Neuron (in vitro differentiated cells): ENCODE results near the gene ANKRD40CL.
"Not testable (repeated sequence)": the region's sequence is repeated elsewhere in the genome, so short reads cannot be mapped to it uniquely, and the experiment has no call there.

Source experiments
- H2AFZ ChIP-seq: one replicate; pipeline ENCODE4 v1.6.1; 2013; ENCODE audit warnings: low read depth, mild to moderate bottlenecking, inconsistent platforms, low read length, moderate library complexity
- H3K27me3 ChIP-seq: one replicate; pipeline ENCODE4 v1.6.1; 2013; ENCODE audit warnings: low read length; ENCODE audit not compliant: insufficient read depth
- H3K36me3 ChIP-seq: one replicate; pipeline ENCODE4 v1.6.1; 2013; ENCODE audit warnings: low read length; ENCODE audit not compliant: insufficient read depth
- H3K4me1 ChIP-seq: one replicate; pipeline ENCODE4 v1.6.1; 2013; ENCODE audit warnings: low read length; ENCODE audit not compliant: insufficient read depth
- H3K4me3 ChIP-seq: 2 replicates; pipeline ENCODE4 v1.5.1; 2013; ENCODE audit warnings: mild to moderate bottlenecking, low read length, moderate library complexity
- H3K9me3 ChIP-seq: one replicate; pipeline ENCODE4 v1.6.1; 2013; ENCODE audit warnings: low read length

Gene ANKRD40CL

GRCh38 chr17:50731575-50732460 lies 35.5 kb downstream of the ANKRD40CL start:
- Histone ChIP-seq H3K9me3 (no peaks in the 10 kb centered on the region), H3K4me1 (no peaks in the 10 kb centered on the region), H2AFZ (no peak overlapping the region), H3K36me3 (peaks cover 10% of the 10 kb centered on the region), H3K4me3 (no peak overlapping the region), H3K27me3 (no peaks in the 10 kb centered on the region)

GRCh38 chr17:50728881-50729765 lies 38.2 kb downstream of the ANKRD40CL start:
- Histone ChIP-seq H3K9me3 (no peaks in the 10 kb centered on the region), H3K36me3 (no peaks in the 10 kb centered on the region), H3K4me1 (no peaks in the 10 kb centered on the region), H3K4me3 (no peak overlapping the region), H2AFZ (no peak overlapping the region), H3K27me3 (no peaks in the 10 kb centered on the region)

DNA sequence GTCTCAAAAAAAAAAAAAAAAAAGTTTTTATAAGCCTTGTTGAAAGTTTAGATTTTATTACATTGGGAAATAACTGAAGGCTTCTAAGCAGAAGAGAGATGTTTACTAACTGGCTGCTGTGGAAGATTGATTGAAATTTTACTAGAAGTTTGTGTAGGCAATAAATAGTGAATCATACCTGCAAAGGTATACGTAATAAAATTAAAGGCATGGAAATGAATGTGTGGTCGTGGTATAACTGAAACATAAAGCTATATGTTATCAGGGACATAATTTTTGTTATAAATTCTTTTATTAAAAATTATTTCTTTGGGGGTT lies 39.2 kb downstream of the ANKRD40CL start:
- H3K4me1 ChIP-seq, result no peaks in the 10 kb centered on the region
- H3K36me3 ChIP-seq, result no peaks in the 10 kb centered on the region
- H3K9me3 ChIP-seq, result no peaks in the 10 kb centered on the region
- no peak overlapping the region for H2AFZ ChIP-seq
- no peak overlapping the region for H3K4me3 ChIP-seq
- no peaks in the 10 kb centered on the region for H3K27me3 ChIP-seq

DNA sequence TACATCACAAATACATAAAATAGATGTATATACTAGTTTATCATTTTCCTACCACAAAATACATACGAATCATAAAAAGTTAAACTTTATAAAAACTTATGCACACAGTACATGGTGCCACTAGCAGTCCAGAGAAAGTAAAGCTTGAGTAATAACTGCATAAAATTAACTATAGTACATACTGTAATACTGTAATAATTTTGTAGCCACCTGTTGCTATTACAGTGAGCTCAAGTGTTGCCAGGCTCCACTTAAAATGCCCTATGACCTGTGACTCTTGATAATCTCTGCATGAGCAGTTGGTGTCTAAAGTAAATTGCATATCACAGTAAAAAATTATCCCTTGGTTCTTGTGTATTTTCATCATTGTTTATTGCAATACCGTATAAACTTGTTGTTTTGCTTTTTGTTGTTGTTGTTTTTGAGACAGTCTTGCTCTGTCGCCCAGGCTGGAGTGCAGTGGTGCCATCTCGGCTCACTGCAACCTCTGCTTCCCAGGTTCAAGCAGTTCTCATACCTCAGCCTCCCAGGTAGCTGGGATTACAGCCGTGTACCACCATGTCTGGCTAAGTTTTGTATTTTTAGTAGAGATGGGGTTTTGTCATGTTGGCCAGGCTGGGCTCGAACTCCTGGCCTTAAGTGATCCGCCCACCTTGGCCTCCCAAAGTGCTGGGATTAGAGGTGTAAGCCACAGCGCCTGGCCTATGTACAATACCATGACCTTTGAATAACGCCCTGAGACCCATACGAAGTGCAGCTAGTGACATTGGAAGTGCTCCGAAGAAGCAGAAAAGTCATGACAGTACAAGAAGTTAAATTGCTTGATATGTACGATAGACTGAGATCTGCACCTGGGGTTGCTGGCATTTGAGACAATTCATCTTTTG lies 41.3 kb downstream of the ANKRD40CL start:
- no peaks in the 10 kb centered on the region for H3K36me3 ChIP-seq
- no peaks in the 10 kb centered on the region for H3K9me3 ChIP-seq
- peaks cover 8% of the 10 kb centered on the region for H3K4me1 ChIP-seq
- no peak overlapping the region for H2AFZ ChIP-seq
- no peak overlapping the region for H3K4me3 ChIP-seq
- H3K27me3 ChIP-seq, result no peaks in the 10 kb centered on the region

- not testable (repeated sequence) for H2AFZ ChIP-seq, H3K9me3 ChIP-seq, H3K36me3 ChIP-seq, H3K4me3 ChIP-seq, H3K27me3 ChIP-seq
- H3K4me1 ChIP-seq, result peaks cover 13% of the 10 kb centered on the region
Observed at GRCh38 chr17:50724622-50725021, 42.7 kb downstream of the ANKRD40CL start.

GRCh38 chr17:50722746-50723145 lies 44.6 kb downstream of the ANKRD40CL start:
- H3K9me3 ChIP-seq, result no peaks in the 10 kb centered on the region
- H3K36me3 ChIP-seq, result no peaks in the 10 kb centered on the region
- H3K4me3 ChIP-seq, result no peak overlapping the region
- H3K27me3 ChIP-seq, result no peaks in the 10 kb centered on the region
- no peak overlapping the region for H2AFZ ChIP-seq
- peaks cover 15% of the 10 kb centered on the region for H3K4me1 ChIP-seq

DNA sequence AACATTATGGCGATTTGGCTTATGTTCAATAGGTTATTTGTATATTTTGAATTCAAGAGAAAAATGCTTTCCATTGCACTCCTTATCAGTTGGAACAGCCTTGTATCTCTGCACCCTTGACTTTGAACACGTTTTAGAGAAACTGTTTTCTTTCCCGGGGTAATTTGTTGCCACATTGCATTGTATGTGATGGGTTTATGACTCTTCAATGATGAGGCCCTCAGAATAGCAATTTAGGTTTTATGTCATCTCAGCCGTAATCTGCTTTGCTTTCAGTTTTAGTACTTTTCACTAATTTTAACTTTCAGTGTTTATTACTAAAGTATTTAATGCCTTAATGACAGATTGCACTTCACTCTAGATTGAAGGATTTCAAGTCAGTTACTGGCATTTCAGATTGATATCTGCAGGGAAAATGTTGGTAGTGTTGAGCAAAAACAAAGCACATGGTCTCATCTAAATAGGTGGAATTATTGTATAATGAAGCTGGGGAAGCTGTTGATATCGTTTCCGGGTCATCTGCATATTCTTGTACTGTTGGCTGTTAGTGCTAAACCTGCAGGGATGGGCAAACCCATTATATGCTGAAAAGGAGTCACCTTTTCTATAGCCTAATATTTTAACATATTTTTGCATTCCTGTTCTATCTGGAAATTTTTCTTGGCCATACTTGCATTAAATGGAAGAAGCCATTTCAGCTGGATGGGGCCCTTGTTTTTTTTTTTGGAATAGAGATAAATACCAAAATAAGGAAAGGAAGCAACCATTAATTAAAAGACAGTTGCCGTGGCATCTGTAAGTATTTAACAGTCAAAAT lies 45.9 kb downstream of the ANKRD40CL start:
- Histone ChIP-seq H2AFZ (no peak overlapping the region), H3K27me3 (no peaks in the 10 kb centered on the region), H3K36me3 (no peaks in the 10 kb centered on the region), H3K4me3 (peak overlapping the region; percentile 81), H3K4me1 (peaks cover 15% of the 10 kb centered on the region), H3K9me3 (no peaks in the 10 kb centered on the region)

DNA sequence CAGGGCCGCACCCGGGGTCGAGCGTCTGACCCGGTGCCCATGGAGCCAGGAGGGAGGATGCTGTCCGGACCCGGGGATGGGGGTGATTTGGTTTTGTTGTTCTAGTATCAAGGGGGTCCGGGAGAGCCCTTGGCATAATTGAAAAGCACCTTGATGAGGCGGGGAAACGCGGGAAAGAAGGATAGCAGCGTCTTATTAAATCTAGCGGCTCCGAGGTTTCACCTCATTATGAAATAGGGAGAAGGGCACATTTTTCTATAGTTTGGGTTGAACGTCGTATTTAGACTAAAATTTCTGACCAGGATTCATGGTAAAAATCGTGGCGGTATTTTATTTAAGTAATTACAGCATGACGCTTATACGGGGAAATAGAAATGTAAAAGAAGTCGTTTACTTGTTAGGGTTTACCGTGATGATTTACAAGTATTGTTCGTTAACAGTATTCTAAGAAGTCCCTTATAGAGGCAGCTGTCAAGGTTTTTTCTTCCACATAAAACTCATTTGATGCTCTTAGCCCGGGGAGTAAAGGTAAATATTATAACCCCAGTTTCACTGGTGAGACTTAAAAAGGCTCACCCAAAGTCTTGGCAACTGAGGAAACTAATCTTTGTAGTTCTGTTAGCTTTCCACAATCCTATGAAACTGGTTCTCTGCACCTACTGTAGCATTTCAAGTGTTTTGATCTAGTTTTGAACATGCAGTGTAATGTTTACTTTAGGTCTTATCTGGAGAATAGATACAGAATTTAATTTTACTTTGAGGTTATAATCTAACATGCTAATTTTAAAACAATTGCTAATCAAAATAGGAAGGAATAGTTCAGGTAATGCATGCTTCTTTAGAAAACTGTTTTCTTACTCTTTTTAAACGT lies 47.2 kb downstream of the ANKRD40CL start:
- H3K4me3 ChIP-seq, result peak overlapping the region; percentile 81
- no peaks in the 10 kb centered on the region for H3K9me3 ChIP-seq
- no peaks in the 10 kb centered on the region for H3K36me3 ChIP-seq
- H2AFZ ChIP-seq, result peak overlapping the region; percentile 68
- no peaks in the 10 kb centered on the region for H3K27me3 ChIP-seq
- peaks cover 15% of the 10 kb centered on the region for H3K4me1 ChIP-seq

GRCh38 chr17:50719144-50719923 lies 48.0 kb downstream of the ANKRD40CL start, which contains the start of gene LUC7L3:
Gene LUC7L3, plus strand, starts transcription at chr17:50719603. Its CDS starts 130 bp downstream, at chr17:50719733.
- no peaks in the 10 kb centered on the region for H3K27me3 ChIP-seq
- H3K4me1 ChIP-seq, result peaks cover 15% of the 10 kb centered on the region
- peak within 1 kb of the TSS; percentile 81 for H3K4me3 ChIP-seq
- no peaks in the 10 kb centered on the region for H3K36me3 ChIP-seq
- H3K9me3 ChIP-seq, result no peaks in the 10 kb centered on the region
- peak within 1 kb of the TSS; percentile 68 for H2AFZ ChIP-seq

- Histone ChIP-seq H3K9me3 (no peaks in the 10 kb centered on the region), H3K4me1 (peaks cover 2% of the 10 kb centered on the region), H2AFZ (no peak overlapping the region), H3K27me3 (no peaks in the 10 kb centered on the region), H3K4me3 (no peak overlapping the region), H3K36me3 (no peaks in the 10 kb centered on the region)
Observed at GRCh38 chr17:50715471-50715870, 51.8 kb downstream of the ANKRD40CL start.

DNA sequence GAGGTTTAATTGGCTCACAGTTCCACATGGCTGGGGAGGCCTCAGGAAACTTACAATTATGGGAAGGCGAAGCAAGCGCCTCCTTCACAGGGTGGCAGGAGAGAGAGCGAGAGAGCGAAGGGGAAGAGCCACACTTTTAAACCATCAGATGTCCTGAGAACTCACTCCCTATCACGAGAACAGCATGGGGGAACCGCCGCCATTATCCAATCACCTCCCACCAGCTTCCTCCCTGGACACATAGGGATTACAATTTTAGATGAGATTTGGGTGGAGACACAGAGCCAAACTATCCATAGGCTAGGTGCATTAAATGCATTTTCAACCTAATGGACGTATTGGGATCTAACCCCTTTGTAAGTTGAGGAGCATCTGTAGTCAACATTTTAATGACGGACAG lies 54.7 kb downstream of the ANKRD40CL start:
- H3K4me1 ChIP-seq, result peaks cover 11% of the 10 kb centered on the region
- no peak overlapping the region for H3K4me3 ChIP-seq
- H2AFZ ChIP-seq, result no peak overlapping the region
- no peaks in the 10 kb centered on the region for H3K36me3 ChIP-seq
- no peaks in the 10 kb centered on the region for H3K27me3 ChIP-seq
- no peaks in the 10 kb centered on the region for H3K9me3 ChIP-seq
